Esophagus muscularis mucosa (tissue), 4 donors: ENCODE measurements around the gene RPS5. TPM values are rescaled to one million over a fixed set of nuclear protein-coding genes. Genes with fewer than 3 reads are reported as not detected.
"Not testable (repeated sequence)": the region's sequence is repeated elsewhere in the genome, so short reads cannot be mapped to it uniquely, and the experiment has no call there.

Experiments used
- DNase-seq: peaks from one replicate; pipeline ENCODE4 v3.0.0-alpha.2; 2017; ENCODE audit errors: extremely low spot score
- H3K27ac ChIP-seq, 4 donors: fragments of 200-600 bp; sonication (generic); replicated peaks in 1 of 4; 1 replicate in 3 of 4; 2 replicates in 1 of 4; pipeline ENCODE4 v1.5.1; 2016 to 2019; ENCODE audit warnings: mild to moderate bottlenecking in 1 of 4
- H3K27me3 ChIP-seq, 4 donors: fragments of 200-600 bp; sonication (generic); one replicate each; pipeline versions ENCODE4 v1.5.1 to v1.6.0; 2016 to 2019
- H3K36me3 ChIP-seq, 4 donors: fragments of 200-600 bp; sonication (generic); one replicate each; pipeline ENCODE4 v1.5.1; 2016 to 2019
- H3K4me1 ChIP-seq, 4 donors: fragments of 200-600 bp; sonication (generic); one replicate each; pipeline ENCODE4 v1.5.1; 2016 to 2019
- H3K4me3 ChIP-seq, 4 donors: fragments of 200-600 bp; sonication (generic); 1 replicate in 2 of 4; 2 replicates in 2 of 4; pipeline ENCODE4 v1.5.1; 2016 to 2019; ENCODE audit warnings: mild to moderate bottlenecking in 4 of 4, moderate library complexity in 1 of 4
- H3K9me3 ChIP-seq, 4 donors: fragments of 200-600 bp; sonication (generic); 1 replicate in 3 of 4; 2 replicates in 1 of 4; pipeline ENCODE4 v1.5.1; 2016 to 2019
- CTCF ChIP-seq, 3 experiments: fragments of 200-600 bp in 2 of 3; fragments of 450-650 bp in 1 of 3; sonication (generic) in 2 of 3; IDR thresholded peaks; one replicate each; pipeline ENCODE4 v1.5.1; 2017 to 2019; ENCODE audit warnings: antibody characterized with exemption in 3 of 3, mild to moderate bottlenecking in 2 of 3, moderate library complexity in 1 of 3
- EP300 ChIP-seq: sonication (generic); formaldehyde crosslinking; IDR thresholded peaks from one replicate; pipeline ENCODE4 v1.6.1; 2017; ENCODE audit warnings: antibody characterized with exemption
- POLR2A ChIP-seq: fragments of 450-650 bp; IDR thresholded peaks from one replicate; pipeline ENCODE4 v1.6.1; 2017; ENCODE audit warnings: antibody characterized with exemption, moderate library complexity, mild to moderate bottlenecking, low read depth
- POLR2AphosphoS5 ChIP-seq, 2 donors: sonication (generic); formaldehyde crosslinking; IDR thresholded peaks; one replicate each; pipeline ENCODE4 v1.6.1; 2017; ENCODE audit warnings: antibody characterized with exemption in 2 of 2
- WGBS: methylation state at CpG from one replicate; pipeline ENCODE4 v1.1.5; 2018; 5-methylcytosine and 5-hydroxymethylcytosine counted together
- intact Hi-C: fragments of 100-400 bp; cut with DNase I; formaldehyde crosslinking; loops from one replicate; pipeline ENCODE4 v1.15.1; 2023
- small RNA-seq, 3 donors: library from RNA; depleted of rRNA; stranded (forward); fragments of <200 nt; gene quantifications; one replicate each; pipeline ENCODE3, GENCODE V24; 2016
- total RNA-seq, 4 donors: library from RNA; depleted of rRNA; stranded (reverse); fragments of >200 nt; gene quantifications; one replicate each; pipeline versions ENCODE4 v1.1.0 to v1.2.1, GENCODE V29; 2016

The RPS5 gene
- total RNA-seq, 4 donors from 2014 or later: 1,137 to 2,200 (median 1,582) TPM

DNA sequence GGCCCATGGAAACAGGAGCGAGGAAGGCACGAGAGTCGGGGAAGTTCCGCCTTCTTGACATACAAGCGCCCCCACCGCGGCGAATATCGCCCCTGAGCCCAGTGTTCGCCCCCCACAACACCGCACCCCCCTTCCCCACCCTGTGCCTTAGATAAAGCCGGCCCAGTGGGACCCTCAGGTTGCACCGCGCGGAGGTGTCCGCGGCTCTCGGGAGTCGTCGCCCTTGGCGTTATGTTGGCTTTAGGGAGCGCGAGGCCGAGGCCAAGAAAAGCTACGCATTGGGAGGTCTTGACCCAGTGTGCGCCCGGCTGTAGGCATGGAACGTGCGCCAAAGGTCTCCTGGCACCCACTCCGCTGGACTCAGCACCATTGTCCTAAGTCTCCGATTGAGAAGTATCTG lies 53.5 kb downstream of the RPS5 start:
- Histone ChIP-seq H3K27ac (peak overlapping the region; percentile 81 to 85 (median 83)), H3K4me1 (peaks cover 16 to 24% (median 18%) of the 10 kb centered on the region in 4 donors), H3K4me3 (peak overlapping the region; percentile 72 to 81 (median 74)), H3K9me3 (peaks cover 0 to 44% (median 42%) of the 10 kb centered on the region in 4 donors), H3K36me3 (peaks cover 17 to 28% (median 24%) of the 10 kb centered on the region in 4 donors), H3K27me3 (no peaks in the 10 kb centered on the region)
- intact Hi-C loops: no loop called here
- no peak for TF ChIP-seq CTCF (IDR thresholded peaks at IDR 0.05)
- no peak for TF ChIP-seq POLR2A
- TF ChIP-seq POLR2AphosphoS5 (IDR thresholded peaks at IDR 0.05): no peak
- no peak for TF ChIP-seq EP300
- no peak for DNase-seq
- 20% methylated on average over 20 of the region's 31 CpGs for WGBS

DNA sequence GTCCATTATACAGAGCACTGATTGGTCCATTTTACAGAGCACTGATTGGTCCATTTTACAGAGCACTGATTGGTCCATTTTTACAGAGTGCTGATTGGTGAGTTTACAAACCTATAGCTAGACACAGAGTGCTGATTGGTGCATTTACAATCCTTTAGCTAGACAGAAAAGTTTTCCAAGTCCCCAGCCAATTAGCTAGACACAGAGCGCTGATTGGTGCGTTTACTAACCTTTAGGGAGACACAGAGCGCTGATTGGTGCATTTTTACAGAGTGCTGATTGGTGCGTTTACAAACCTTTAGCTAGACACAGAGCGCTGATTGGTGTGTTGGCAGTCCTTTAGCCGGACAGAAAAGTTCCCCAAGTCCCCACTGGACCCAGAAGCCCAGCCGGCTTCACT lies 55.9 kb downstream of the RPS5 start:
- intact Hi-C loops, DNase-seq: not testable (repeated sequence)
- WGBS: 95% methylated on average over 6 of the region's 7 CpGs

More for the DNA sequence above, 55.9 kb downstream of the RPS5 start:
- Histone ChIP-seq H3K9me3 (peaks cover 0 to 20% (median 18%) of the 10 kb centered on the region in 4 donors), H3K27me3 (peaks cover 0 to 20% (median 0%) of the 10 kb centered on the region in 4 donors), H3K4me1 (peaks cover 16 to 24% (median 18%) of the 10 kb centered on the region in 4 donors)
- not testable (repeated sequence) for H3K27ac ChIP-seq, H3K36me3 ChIP-seq, H3K4me3 ChIP-seq

Small RNA genes lying within 50 kb of the gene (small RNA-seq; reads per million reads assigned to genes)
- gene MIR4754 (0 reads per million in 3 donors), gene RNA5SP473 (0 to 0.93 (median 0.34) reads per million in 3 donors)

Other genes starting within 250 kb of the RPS5 start
- 10 to 100 TPM in 2 of 4 donors, 1 to 10 TPM in 2; 8.3 to 14.0 (median 10.8) TPM for gene ZNF329, start 236.5 kb upstream of the RPS5 start, total RNA-seq
- gene ZNF274, start 204.2 kb upstream of the RPS5 start, total RNA-seq: 10 to 100 TPM; 18.7 to 27.8 (median 22.8) TPM
- gene ZNF544, start 158.4 kb upstream of the RPS5 start, total RNA-seq: 10 to 100 TPM; 29.5 to 38.8 (median 37.6) TPM
- gene ZNF8, start 108.3 kb upstream of the RPS5 start, total RNA-seq: 10 to 100 TPM in 2 of 4 donors, 1 to 10 TPM in 2; 8.1 to 12.3 (median 10.3) TPM
- gene ERVK3-1, start 81.9 kb upstream of the RPS5 start, total RNA-seq: 10 to 100 TPM; 32.9 to 53.0 (median 38.0) TPM
- gene ZSCAN22, start 60.3 kb upstream of the RPS5 start, total RNA-seq: 1 to 10 TPM; 2.9 to 4.9 (median 3.6) TPM
- 10 to 100 TPM in 2 of 4 donors, 1 to 10 TPM in 1, under 1 TPM in 1; 0.83 to 12.1 (median 9.5) TPM for gene A1BG, start 33.8 kb upstream of the RPS5 start, total RNA-seq
- gene ZNF497, start 24.5 kb upstream of the RPS5 start, total RNA-seq: 1 to 10 TPM in 1 of 4 donors, under 1 TPM in 3; 0.42 to 1.1 (median 0.92) TPM
- gene ZNF837, start 6.2 kb upstream of the RPS5 start, total RNA-seq: 1 to 10 TPM; 1.5 to 3.7 (median 2.1) TPM
- gene RNF225, start 8.4 kb downstream of the RPS5 start, total RNA-seq: not detected
- gene ZNF584, start 21.4 kb downstream of the RPS5 start, total RNA-seq: 10 to 100 TPM; 11.6 to 24.2 (median 18.9) TPM
- 1 to 10 TPM; 3.7 to 6.7 (median 4.5) TPM for gene ZNF132, start 52.9 kb downstream of the RPS5 start, total RNA-seq
- gene ZNF324B, start 64.4 kb downstream of the RPS5 start, total RNA-seq: 1 to 10 TPM; 7.1 to 9.7 (median 8.3) TPM
- 10 to 100 TPM; 12.9 to 21.8 (median 15.6) TPM for gene ZNF324, start 79.8 kb downstream of the RPS5 start, total RNA-seq
- gene ZNF446, start 89.1 kb downstream of the RPS5 start, total RNA-seq: 10 to 100 TPM; 13.7 to 20.4 (median 17.0) TPM
- 10 to 100 TPM in 1 of 4 donors, 1 to 10 TPM in 3; 3.8 to 10.8 (median 4.6) TPM for gene SLC27A5, start 124.7 kb downstream of the RPS5 start, total RNA-seq
- 10 to 100 TPM in 2 of 4 donors, 1 to 10 TPM in 2; 8.8 to 20.0 (median 12.1) TPM for gene ZBTB45, start 132.5 kb downstream of the RPS5 start, total RNA-seq
- gene TRIM28, start 156.8 kb downstream of the RPS5 start, total RNA-seq: 100 to 1,000 TPM; 152 to 319 (median 264) TPM
- 100 to 1,000 TPM; 124 to 145 (median 141) TPM for gene CHMP2A, start 167.8 kb downstream of the RPS5 start, total RNA-seq
- 10 to 100 TPM; 36.1 to 54.9 (median 45.8) TPM for gene UBE2M, start 171.3 kb downstream of the RPS5 start, total RNA-seq
- 10 to 100 TPM; 20.5 to 29.3 (median 22.4) TPM for gene MZF1, start 186.1 kb downstream of the RPS5 start, total RNA-seq